ENCODE data around the gene JMJD8. TPM values are rescaled to one million over a fixed set of nuclear protein-coding genes. Genes with fewer than 3 reads are reported as not detected.

Gene JMJD8
- total and polyA plus RNA-seq, 3 experiments from 2014 or later, result 53.0 to 56.6 (median 55.9) TPM

GRCh38 chr16:728890-729744 lies 45.0 kb upstream of the JMJD8 start:
- Mint-ChIP-seq H3K27me3 (no peaks in the 10 kb centered on the region), H3K36me3 (peaks cover 0 to 12% (median 0%) of the 10 kb centered on the region in 3 donors), H3K9me3 (no peaks in the 10 kb centered on the region), H3K27ac (peak overlapping the region in 3 of 8 donors; percentile 27 to 58 (median 53)), H3K4me3 (peak overlapping the region; percentile 13 to 74 (median 49)), H3K4me1 (peaks cover 0 to 13% (median 0%) of the 10 kb centered on the region in 3 donors)
- POLR2A ChIA-PET, result interaction anchor here (0.7 to 5.4 kb wide), 6 partner anchors 8 to 59 kb away, joined by 3 to 53 read pairs (median 6); partner anchors contain the start of genes ANTKMT, CHTF18, METRN and RPUSD1
- Histone ChIP-seq H3K9me3 (ENCODE audit: low read length) (no peaks in the 10 kb centered on the region), H3K27me3 (ENCODE audit: insufficient read depth, low read length, poor library complexity, severe bottlenecking) (no peaks in the 10 kb centered on the region), H3K36me3 (ENCODE audit: insufficient read depth, low read length) (peaks cover 10% of the 10 kb centered on the region), H3K27ac (ENCODE audit: low read depth, low read length) (peak overlapping the region; percentile 38), H3K4me1 (ENCODE audit: insufficient read depth, low read length) (peaks cover 6% of the 10 kb centered on the region), H3K4me3 (ENCODE audit: low read length) (no peak overlapping the region)
- CTCF ChIA-PET, result interaction anchor here (2.1 to 18.9 kb wide), 2 partner anchors 12 kb away, joined by 9 to 332 read pairs; partner anchors contain the start of genes ANTKMT, CCDC78, CIAO3 and HAGHL
- no peak for DNase-seq

GRCh38 chr16:728131-728889 lies 44.2 kb upstream of the JMJD8 start:
- Mint-ChIP-seq H3K27ac (peak overlapping the region in 3 of 8 donors; percentile 27 to 53 (median 52)), H3K4me3 (peak overlapping the region in 6 of 7 donors; percentile 38 to 74 (median 52)), H3K36me3 (peaks cover 0 to 8% (median 0%) of the 10 kb centered on the region in 3 donors), H3K9me3 (no peaks in the 10 kb centered on the region), H3K27me3 (no peaks in the 10 kb centered on the region), H3K4me1 (peaks cover 0 to 16% (median 0%) of the 10 kb centered on the region in 3 donors)
- Histone ChIP-seq H3K27me3 (ENCODE audit: insufficient read depth, low read length, poor library complexity, severe bottlenecking) (no peaks in the 10 kb centered on the region), H3K36me3 (ENCODE audit: insufficient read depth, low read length) (peaks cover 4% of the 10 kb centered on the region), H3K4me1 (ENCODE audit: insufficient read depth, low read length) (peaks cover 6% of the 10 kb centered on the region), H3K9me3 (ENCODE audit: low read length) (no peaks in the 10 kb centered on the region), H3K27ac (ENCODE audit: low read depth, low read length) (peak overlapping the region; percentile 38), H3K4me3 (ENCODE audit: low read length) (no peak overlapping the region)
- ChIA-PET POLR2A (interaction anchor here (0.7 to 5.4 kb wide), 8 partner anchors 9 to 79 kb away, joined by 3 to 53 read pairs (median 4); partner anchors contain the start of genes CHTF18, CIAO3, METRN and RPUSD1), CTCF (interaction anchor here (2.4 to 22.8 kb wide), 3 partner anchors 8 to 57 kb away, joined by 11 to 332 read pairs (median 332); partner anchors contain the start of genes ANTKMT, CCDC78, CIAO3 and HAGHL)
- DNase-seq, result peak; percentile 57 to 81 (median 68)

GRCh38 chr16:727291-727977 lies 43.3 kb upstream of the JMJD8 start:
- Mint-ChIP-seq H3K9me3 (no peaks in the 10 kb centered on the region), H3K4me1 (peaks cover 0 to 22% (median 2%) of the 10 kb centered on the region in 3 donors), H3K4me3 (peak overlapping the region; percentile 50 to 79 (median 57)), H3K36me3 (peaks cover 0 to 3% (median 0%) of the 10 kb centered on the region in 3 donors), H3K27me3 (no peaks in the 10 kb centered on the region), H3K27ac (peak overlapping the region in 3 of 8 donors; percentile 33 to 81 (median 52))
- no peaks in the 10 kb centered on the region for H3K9me3 ChIP-seq (ENCODE audit: low read length)
- H3K4me3 ChIP-seq (ENCODE audit: low read length), result peak overlapping the region; percentile 69
- peak overlapping the region; percentile 73 for H3K27ac ChIP-seq (ENCODE audit: low read depth, low read length)
- H3K4me1 ChIP-seq (ENCODE audit: insufficient read depth, low read length), result peaks cover 9% of the 10 kb centered on the region
- POLR2A ChIA-PET, result interaction anchor here (0.5 to 5.4 kb wide), 9 partner anchors 8 to 745 kb away, joined by 3 to 53 read pairs (median 3); partner anchors contain the start of genes CIAO3, METRN, STUB1 and WDR24
- CTCF ChIA-PET, result interaction anchor here (2.4 to 22.8 kb wide), 3 partner anchors 9 to 58 kb away, joined by 11 to 332 read pairs (median 332); partner anchors contain the start of genes ANTKMT, CCDC78, CIAO3 and HAGHL
- H3K27me3 ChIP-seq (ENCODE audit: insufficient read depth, low read length, poor library complexity, severe bottlenecking), result no peaks in the 10 kb centered on the region
- DNase-seq, result peak in 1 of 5 donors; percentile 36
- H3K36me3 ChIP-seq (ENCODE audit: insufficient read depth, low read length), result no peaks in the 10 kb centered on the region

- DNase-seq, result peak; percentile 64 to 81 (median 68)
- Histone ChIP-seq H3K9me3 (ENCODE audit: low read length) (no peaks in the 10 kb centered on the region), H3K4me3 (ENCODE audit: low read length) (peak within 1 kb of the TSS; percentile 69), H3K27ac (ENCODE audit: low read depth, low read length) (peak within 1 kb of the TSS; percentile 73), H3K27me3 (ENCODE audit: insufficient read depth, low read length, poor library complexity, severe bottlenecking) (no peaks in the 10 kb centered on the region), H3K36me3 (ENCODE audit: insufficient read depth, low read length) (no peaks in the 10 kb centered on the region), H3K4me1 (ENCODE audit: insufficient read depth, low read length) (peaks cover 15% of the 10 kb centered on the region)
- Mint-ChIP-seq H3K27ac (peak within 1 kb of the TSS; percentile 12 to 86 (median 64)), H3K4me1 (peaks cover 0 to 28% (median 3%) of the 10 kb centered on the region in 3 donors), H3K36me3 (no peaks in the 10 kb centered on the region), H3K9me3 (no peaks in the 10 kb centered on the region), H3K27me3 (no peaks in the 10 kb centered on the region), H3K4me3 (peak within 1 kb of the TSS; percentile 64 to 87 (median 69))
- POLR2A ChIA-PET, result interaction anchor here (0.5 to 5.4 kb wide), 7 partner anchors 11 to 746 kb away, joined by 3 to 53 read pairs (median 3); partner anchors contain the start of genes CIAO3, METRN, STUB1 and WDR24
- CTCF ChIA-PET, result interaction anchor here (0.8 to 22.8 kb wide), 5 partner anchors 9 to 59 kb away, joined by 8 to 332 read pairs (median 59); partner anchors contain the start of genes ANTKMT, CCDC78, CIAO3 and HAGHL
Observed at GRCh38 chr16:726438-727290, 42.5 kb upstream of the JMJD8 start, which contains the start of the genes CCDC78 and HAGHL. Gene CCDC78, minus strand, starts transcription at chr16:726443. Its CDS starts 76 bp downstream, at chr16:726367. Gene HAGHL, plus strand, starts transcription at chr16:727106. Its CDS starts 404 bp downstream, at chr16:727510.

GRCh38 chr16:726188-726437 lies 42.0 kb upstream of the JMJD8 start:
- Histone ChIP-seq H3K27ac (ENCODE audit: low read depth, low read length) (no peak overlapping the region), H3K36me3 (ENCODE audit: insufficient read depth, low read length) (no peaks in the 10 kb centered on the region), H3K4me1 (ENCODE audit: insufficient read depth, low read length) (peaks cover 18% of the 10 kb centered on the region), H3K4me3 (ENCODE audit: low read length) (no peak overlapping the region), H3K9me3 (ENCODE audit: low read length) (no peaks in the 10 kb centered on the region), H3K27me3 (ENCODE audit: insufficient read depth, low read length, poor library complexity, severe bottlenecking) (no peaks in the 10 kb centered on the region)
- ChIA-PET CTCF (interaction anchor here (0.8 to 22.8 kb wide), 3 partner anchors 10 to 16 kb away, joined by 8 to 332 read pairs (median 59); partner anchors contain the start of genes CIAO3, HAGHL and METRN), POLR2A (interaction anchor here (0.7 to 5.4 kb wide), 4 partner anchors 10 to 30 kb away, joined by 3 to 53 read pairs (median 9); partner anchors contain the start of genes CIAO3 and METRN)
- H3K9me3 Mint-ChIP-seq, result no peaks in the 10 kb centered on the region
- peaks cover 0 to 28% (median 3%) of the 10 kb centered on the region in 3 donors for H3K4me1 Mint-ChIP-seq
- DNase-seq, result no peak
- H3K27ac Mint-ChIP-seq, result peak overlapping the region in 3 of 8 donors; percentile 77 to 86 (median 77)
- H3K27me3 Mint-ChIP-seq, result no peaks in the 10 kb centered on the region
- no peaks in the 10 kb centered on the region for H3K36me3 Mint-ChIP-seq
- H3K4me3 Mint-ChIP-seq, result peak overlapping the region in 6 of 7 donors; percentile 63 to 87 (median 70)

GRCh38 chr16:725463-726187 lies 41.5 kb upstream of the JMJD8 start:
- CTCF ChIA-PET, result interaction anchor here (0.8 to 22.8 kb wide), 3 partner anchors 11 to 15 kb away, joined by 8 to 332 read pairs (median 59); partner anchors contain the start of genes CIAO3, HAGHL and METRN
- H3K4me3 Mint-ChIP-seq, result peak overlapping the region in 5 of 7 donors; percentile 5 to 87 (median 73)

More at GRCh38 chr16:725463-726187, 41.5 kb upstream of the JMJD8 start:
- Histone ChIP-seq H3K27me3 (ENCODE audit: insufficient read depth, low read length, poor library complexity, severe bottlenecking) (no peaks in the 10 kb centered on the region), H3K4me3 (ENCODE audit: low read length) (no peak overlapping the region), H3K36me3 (ENCODE audit: insufficient read depth, low read length) (no peaks in the 10 kb centered on the region), H3K27ac (ENCODE audit: low read depth, low read length) (no peak overlapping the region), H3K4me1 (ENCODE audit: insufficient read depth, low read length) (peaks cover 18% of the 10 kb centered on the region), H3K9me3 (ENCODE audit: low read length) (no peaks in the 10 kb centered on the region)
- DNase-seq, result no peak
- no peaks in the 10 kb centered on the region for H3K36me3 Mint-ChIP-seq
- H3K4me1 Mint-ChIP-seq, result peaks cover 0 to 28% (median 3%) of the 10 kb centered on the region in 3 donors
- no peaks in the 10 kb centered on the region for H3K27me3 Mint-ChIP-seq
- POLR2A ChIA-PET, result interaction anchor here (0.6 to 5.4 kb wide), 7 partner anchors 10 to 62 kb away, joined by 3 to 53 read pairs (median 3); partner anchors contain the start of genes CIAO3, JMJD8, METRN and RPUSD1
- H3K9me3 Mint-ChIP-seq, result no peaks in the 10 kb centered on the region
- H3K27ac Mint-ChIP-seq, result peak overlapping the region; percentile 12 to 86 (median 57)

All from CD8-positive, alpha-beta memory T cell (primary cell).